Glomerular visceral epithelial cell (primary cell): ENCODE measurements around the gene TRIM17.

ENCODE experiments used
- DNase-seq: peaks from one replicate; pipeline ENCODE4 v3.0.0-alpha.2; 2016; ENCODE audit errors: extremely low spot score

TRIM17 gene

DNA sequence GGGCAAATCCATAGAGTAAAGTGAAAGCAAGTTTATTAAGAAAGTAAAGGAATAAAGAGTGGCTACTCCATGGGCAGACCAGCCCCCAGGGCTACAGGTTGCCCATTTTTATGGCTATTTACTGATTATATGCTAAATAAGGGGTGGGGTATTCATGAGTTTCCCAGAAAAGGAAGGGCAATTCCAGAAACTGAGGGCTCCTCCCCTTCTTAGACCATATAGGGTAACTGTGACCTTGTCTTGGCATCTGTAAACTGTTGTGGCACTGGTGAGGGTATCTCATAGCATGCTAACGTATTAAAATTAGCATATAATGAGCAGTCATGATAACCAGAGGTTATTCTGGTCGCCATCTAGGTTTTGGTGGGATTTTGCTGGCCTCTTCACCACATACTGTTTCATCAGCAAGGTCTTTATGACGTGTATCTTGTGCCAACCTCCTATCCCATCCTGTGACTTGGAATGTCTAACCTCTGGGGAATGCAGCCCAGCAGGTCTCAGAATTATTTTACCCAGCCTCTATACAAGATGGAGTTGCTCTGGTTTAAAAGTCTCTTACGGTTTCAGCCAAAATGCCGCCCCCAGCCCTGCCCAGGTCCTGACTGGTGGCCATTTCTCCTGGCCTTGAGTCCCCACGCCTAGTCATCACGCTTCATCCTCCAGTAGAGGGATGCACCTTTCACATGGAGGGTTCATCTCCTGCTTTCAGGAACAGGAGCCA lies 982 bp upstream of the TRIM17 start:
- no peak for DNase-seq

DNA sequence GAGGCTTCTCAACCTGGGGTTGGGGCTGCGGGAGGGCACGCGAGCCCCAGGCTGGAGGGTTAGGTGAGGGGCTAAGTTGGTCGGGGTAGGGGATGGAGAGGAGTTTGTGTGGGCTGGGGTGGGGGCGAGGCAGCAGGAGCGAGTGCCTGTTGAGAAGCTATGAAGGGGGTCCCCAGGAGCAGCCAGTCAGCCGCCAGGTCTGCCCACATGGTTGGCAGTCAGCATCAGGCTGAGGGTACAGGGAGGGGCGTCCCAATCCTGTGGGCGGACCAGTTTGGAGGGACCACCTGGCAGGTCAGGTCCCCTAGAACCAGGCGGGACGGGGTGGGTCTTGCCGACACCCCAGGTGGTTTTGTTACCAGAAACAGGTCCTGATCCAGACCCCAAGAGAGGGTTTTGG lies 400 bp upstream of the TRIM17 start:
- no peak for DNase-seq

DNA sequence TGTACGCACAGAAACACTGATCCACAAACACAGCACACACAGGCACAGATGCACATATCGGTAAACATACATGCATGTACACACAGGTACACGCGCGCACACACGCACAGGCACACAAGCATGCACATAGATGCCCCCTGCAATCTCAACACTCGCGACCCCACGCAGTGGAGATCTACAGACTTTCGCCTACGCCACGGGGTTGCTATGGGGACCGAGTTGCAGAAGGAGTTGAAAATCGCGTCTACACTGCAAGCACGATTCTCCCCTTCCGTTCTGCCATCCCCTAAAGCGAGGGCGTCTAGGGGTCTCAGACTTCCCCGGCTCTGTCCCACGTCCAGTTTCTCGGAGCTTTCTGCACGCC lies 826 bp downstream of the TRIM17 start:
- no peak for DNase-seq

DNA sequence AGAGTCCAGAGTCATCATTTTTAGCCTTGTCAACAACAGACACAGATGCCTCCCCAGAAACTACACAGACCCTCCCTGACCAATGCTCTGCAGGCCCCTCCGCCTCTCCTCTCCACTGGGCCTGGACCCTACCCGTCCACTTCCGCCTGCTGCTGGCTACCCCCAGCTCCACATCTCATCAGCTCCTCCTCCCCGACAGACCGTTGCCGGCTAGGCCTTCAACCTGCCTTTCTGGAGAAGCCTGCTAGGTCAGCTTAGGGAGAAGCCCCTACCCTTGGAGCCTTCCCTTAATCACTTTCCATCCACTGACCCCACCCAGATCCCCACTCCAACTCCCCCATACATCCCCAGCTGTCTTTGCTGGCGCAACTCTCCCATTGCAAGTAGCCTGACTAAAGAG lies 1.4 kb downstream of the TRIM17 start:
- DNase-seq = no peak

DNA sequence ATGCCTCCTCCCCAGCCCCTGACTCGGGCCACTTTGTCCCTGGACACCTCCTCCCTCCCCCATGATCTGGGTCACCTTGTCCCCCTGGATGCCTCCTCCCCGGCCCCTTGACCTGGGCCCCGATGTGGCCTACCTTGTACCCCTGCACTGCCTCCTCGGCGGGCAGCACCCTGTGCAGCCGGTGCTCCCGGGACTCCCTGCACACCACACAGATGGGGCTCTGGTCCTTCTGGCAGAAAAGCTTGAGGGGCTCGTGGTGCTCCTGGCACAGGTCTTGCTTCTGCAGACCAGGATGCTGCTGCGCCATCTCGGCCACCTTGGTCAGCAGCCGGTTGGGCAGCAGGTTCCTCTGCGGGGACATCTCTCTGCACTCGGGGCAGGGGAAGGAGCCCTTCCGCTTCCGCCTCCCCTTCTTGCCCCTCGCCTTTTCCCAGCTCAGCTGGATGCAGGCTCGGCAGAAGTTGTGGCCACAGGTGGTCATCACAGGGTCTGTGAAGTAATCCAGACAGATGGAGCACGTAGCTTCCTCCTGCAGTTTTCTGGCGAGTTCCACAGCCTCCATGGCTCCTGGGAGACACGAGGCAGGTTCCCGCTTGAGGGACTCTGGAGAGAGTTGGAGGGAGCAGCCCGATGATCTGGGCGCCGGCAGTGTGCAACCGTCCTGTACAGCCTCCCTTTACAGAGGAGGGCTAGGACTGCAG lies 2.0 kb downstream of the TRIM17 start:
- DNase-seq = no peak

DNA sequence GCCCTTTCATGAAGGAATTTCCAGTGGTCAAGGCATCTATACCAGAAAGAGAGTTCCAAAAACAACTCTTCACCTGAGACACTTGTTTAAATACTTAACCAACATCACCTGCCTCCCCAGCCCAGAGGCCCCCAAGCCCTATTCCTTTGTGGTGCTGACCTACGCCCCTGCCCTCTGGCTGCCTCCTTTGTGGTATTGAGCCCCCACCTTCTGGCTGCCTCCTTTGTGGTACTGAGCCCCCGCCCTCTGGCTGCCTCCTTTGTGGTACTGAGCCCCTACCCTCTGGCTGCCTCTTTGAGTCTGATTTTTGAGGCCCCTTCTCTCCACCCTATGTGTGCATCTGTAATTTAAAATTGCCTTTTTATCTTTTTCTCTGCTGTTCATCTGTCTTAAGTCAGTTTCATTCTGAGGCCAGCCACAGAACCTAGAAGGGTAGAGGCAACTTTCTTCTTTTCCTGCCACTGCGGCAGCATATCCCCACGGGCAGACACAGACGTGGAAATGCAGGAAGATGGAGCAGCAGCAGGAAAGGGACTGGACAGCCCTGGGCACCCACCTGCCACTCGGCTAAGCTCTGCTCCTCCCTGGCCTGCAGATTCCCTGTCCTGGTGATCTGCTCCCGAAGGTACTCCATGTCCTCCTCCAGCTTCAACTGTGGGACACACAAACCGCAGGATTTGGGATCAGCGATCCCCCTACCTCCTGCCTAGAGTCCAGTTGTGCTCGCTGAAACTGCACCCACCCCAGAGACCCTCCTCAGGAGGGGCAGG lies 3.2 kb downstream of the TRIM17 start:
- DNase-seq = no peak

DNA sequence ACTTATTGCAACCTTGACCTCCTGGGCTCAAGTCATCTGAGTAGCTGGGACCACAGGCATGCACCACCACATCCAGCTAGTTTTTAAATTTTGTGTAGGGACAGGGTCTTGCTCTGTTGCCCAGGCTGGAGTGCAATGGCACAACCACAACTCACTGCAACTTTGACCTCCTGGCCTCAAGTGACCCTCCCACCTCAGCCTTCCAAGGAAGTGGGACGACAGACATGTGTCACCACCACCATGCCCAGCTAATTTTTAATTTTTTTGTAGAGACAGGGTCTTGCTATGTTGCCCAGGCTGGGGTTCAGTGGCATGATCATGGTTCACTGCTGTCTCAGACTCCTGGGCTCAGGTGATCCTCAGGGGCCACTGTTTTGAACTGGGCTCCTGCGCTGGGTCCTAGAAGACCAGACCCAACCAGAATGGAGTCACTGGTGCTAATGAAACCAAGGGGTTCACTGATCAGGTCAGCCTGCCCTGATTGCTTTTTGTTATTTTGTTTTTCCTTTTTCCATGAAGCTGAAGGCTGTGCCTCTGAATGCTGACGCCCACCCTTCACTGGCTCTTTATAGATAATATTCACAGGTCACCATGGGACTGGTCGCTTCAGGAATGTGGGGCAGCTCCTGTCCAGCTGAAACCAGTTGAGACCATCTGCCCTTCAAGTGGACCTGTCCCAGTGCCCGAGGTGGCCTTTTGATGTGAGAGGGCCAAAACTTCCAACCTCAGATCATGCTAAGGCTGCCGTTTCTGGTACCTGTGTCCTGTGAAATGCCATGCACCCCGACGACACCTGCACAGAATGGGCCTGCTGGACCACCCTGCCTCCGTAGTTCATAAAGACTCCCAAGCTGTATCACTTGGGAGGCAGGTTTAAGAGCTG lies 4.9 kb downstream of the TRIM17 start:
- no peak for DNase-seq

DNA sequence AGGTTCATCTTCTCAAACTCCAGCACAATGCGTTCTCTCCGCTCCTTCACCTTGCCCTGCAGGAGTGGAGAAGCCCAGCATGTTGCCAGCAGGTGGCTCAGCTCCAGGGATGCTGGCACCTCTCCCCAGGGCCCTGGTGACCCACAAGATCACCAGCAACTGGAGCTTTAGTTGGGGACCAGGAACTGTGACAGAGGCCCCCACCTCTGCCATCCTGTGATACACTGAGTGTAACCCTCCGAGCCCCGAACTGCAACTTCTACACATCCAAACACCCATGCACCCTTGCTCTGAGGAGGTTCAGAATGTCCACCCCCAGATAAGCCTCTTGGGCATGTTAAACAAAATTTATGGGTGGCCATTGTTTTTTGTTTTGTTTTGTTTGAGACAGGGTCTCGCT lies 5.5 kb downstream of the TRIM17 start:
- DNase-seq = no peak

DNA sequence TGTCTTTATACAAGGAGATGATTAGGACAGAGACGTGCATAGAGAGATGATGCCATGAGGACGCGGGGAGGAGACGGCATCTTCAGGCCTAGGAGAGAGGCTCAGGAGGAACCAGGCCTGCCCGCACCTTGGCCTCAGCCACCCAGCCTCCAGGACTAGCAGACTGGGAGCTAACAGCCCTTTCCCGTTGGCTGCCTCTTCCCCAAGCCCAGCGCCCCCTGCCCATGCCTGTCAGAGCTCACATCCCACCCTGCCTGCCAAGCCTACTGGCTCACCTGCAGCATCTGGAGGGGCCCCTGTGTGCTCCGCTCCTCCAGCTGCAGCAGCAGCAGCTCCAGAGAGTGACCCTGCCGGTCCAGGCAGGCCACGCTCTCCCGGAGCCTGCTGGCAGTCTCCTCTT lies 6.0 kb downstream of the TRIM17 start:
- no peak for DNase-seq

DNA sequence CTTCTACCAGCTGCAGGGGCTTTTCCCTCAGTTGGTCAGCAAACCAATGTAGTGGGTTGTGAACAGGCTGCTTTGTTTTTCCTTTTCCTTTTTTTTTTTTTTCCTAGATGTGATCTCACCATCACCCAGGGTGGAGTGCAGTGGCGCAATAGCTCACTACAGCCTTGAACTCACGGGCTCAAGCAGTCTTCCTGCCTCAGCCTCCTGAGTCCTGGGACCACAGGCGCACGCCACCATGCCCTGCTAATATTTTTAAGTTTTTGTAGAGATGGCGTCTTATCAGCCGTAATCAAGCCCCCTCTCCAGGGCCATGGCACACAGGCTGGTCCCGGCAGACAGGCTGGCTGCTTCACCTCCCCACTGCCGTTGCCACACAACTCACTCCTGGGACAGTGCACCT lies 6.6 kb downstream of the TRIM17 start:
- no peak for DNase-seq

DNA sequence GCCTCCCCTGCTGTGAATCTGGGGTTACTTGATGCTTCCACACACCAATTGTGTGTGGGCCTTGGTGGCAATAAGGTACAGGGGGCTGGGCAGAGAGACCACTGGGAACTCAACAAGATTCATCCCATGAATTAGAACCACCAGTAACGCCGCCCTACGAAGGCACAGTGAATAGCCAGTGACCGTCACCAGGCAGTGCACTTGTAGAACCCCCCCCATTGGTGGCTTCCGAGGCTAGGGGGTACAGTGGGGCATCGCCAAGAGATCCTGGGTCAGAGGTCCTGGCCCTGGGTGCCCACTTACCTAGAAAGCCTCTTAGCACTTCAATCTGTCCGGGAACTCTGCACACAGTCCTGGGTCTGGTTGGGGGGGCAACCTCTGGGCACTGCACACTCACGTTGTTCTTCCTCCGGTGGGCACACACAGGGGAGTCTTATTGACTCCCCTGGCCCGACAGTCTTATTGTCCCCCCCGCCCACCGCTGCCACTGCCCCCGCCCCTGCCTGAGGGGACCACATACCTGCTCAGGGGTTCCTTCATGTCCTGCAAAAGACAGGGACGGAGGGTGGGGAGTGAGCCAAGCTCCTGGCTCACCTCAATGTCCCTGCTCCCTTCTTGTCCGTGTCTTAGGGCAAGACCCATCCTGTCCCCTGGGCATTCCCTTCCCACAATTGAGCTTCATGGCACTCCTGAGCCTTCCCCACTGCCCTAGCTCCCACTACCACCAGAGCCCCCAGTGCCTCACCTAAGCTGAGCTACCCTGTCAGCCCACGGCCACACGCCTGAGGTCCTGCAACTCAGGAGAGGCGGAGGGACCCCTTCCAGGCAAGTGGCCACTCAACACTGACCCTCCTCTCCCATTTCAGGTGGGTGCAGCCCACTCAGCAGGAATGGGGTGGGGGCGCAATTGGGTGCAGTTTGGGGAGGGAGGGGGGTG lies 7.5 kb downstream of the TRIM17 start:
- DNase-seq = no peak

DNA sequence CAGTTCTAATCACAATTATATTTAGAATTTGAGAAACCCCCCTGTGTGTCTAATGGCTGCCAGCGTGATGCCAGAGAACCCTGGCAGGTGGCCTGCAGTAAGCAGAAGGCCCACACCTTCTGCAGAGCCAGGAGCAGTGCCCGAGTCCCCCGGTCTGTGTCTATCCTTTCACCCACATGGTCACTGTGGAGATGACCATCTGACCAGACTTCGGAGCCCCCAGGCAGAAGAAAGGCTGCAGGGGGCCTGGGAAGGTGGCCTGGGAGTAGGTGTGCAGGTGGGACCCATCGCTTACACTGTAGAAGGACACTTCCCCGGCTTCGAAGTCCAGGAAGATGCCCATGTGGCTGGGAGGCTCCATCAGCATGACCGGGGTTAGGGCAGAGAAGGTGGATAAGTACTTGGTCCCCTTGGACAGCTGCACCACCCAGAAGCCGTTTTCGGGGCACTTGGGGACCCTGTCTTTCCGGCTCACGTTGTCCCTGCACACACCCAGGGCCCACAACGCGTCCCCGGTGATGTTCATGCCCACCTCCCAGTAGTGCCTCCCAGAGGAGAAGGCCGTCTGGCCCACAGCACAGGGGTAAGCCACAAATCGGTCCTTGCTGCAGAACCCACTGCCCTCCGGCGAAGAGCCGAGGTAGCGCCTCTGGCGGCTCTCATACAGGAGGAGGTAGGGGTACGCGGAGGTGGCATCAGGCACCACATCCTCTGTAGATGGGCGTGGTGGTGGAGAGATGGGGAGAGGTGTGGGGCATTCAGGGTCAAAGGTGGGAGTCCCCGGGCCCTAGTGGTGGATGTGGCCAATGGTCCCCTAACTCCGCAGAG lies 8.4 kb downstream of the TRIM17 start:
- DNase-seq = no peak

DNA sequence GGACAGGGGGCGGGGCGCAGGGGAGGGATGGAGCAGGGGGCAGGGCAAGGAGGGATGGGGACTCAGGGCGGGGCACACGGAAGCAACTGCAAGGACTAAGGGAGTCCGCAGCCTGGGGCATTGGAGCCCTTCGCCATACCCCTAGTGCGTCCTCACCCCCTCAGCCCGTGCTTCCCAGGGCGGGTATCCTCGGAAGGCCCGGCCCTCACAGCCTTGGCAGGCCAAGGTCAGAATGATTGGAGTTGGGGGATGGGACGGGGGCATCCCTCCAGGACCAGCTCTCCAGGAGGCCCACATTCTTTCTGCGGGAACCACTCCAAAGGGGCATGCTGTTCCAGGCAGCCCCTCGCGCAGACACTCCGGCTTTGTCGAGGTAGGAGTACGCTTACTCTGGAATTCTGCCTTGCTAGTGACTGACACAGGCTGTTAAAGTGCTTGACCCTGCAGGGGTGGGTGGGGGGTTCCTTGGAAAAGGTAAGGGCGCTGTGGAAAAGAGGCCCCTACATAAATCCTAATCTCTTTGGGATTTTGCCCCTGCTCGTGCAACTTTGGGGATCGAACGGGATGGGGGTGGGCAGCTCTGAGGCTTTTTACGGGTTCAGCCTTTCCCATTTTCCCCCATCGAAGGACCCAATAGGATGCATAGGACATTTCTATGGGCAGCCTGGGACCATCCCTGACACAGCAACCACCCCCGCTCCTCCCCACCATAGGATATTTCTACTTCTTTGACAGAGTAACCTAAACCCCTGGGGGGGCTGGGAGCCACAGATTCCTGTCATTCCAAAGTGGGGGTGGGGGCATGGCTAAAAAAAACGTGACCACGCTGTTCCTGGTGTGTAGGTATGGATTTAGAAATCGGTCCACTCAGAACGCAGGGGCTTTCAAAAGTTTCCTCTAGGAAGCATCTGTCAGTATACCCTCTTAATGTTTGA lies 9.3 kb downstream of the TRIM17 start:
- DNase-seq = no peak

DNA sequence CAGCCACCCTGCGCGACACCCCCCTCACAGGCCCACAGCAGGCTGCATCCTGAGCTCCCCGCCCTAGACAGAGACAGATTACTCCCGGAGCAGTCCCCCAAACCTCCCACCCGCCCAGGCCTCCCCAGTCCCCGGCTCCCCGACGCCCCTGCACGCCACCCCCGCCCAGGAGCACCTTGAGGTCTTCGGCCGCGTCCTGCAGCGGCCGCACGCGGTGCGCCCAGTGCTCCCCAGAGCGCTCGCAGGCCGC lies 10.8 kb downstream of the TRIM17 start:
- no peak for DNase-seq

DNA sequence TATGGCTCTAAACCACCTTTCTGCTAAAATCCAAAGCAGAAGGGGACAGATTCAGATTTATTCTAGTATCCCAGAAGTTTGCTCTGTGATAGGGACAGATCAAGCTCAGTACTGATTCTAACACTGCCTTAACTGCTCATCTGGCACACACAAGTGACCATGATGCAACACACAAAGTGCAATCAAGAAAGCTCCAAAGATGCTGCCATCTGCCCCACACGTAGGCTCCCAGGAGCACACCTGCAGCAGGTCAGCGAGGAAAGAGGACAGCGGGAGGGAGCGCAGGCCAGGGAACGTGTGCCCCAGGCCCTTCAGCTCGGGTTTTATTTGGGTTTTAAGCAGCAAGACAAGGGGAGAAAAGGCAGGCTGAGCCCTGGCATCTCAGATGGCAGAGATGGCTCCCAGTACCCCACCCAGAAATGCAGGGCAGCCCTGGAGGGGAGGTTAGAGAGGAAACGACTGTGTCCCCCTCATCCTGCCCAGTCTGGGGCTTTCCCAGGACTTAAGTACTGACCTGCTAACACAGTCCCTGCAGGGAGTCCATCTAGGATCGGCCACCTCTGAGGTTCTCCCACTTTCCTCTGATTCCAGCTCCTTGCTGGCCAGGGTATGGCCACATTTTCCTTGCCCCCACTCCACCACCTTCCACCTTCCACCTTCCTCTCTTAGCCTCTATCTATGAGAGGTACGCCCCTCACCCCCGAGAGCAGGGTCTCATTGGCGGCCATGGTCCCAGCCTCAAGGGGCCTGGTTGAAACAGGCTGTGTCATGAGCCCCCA lies 11.3 kb downstream of the TRIM17 start:
- DNase-seq = no peak

DNA sequence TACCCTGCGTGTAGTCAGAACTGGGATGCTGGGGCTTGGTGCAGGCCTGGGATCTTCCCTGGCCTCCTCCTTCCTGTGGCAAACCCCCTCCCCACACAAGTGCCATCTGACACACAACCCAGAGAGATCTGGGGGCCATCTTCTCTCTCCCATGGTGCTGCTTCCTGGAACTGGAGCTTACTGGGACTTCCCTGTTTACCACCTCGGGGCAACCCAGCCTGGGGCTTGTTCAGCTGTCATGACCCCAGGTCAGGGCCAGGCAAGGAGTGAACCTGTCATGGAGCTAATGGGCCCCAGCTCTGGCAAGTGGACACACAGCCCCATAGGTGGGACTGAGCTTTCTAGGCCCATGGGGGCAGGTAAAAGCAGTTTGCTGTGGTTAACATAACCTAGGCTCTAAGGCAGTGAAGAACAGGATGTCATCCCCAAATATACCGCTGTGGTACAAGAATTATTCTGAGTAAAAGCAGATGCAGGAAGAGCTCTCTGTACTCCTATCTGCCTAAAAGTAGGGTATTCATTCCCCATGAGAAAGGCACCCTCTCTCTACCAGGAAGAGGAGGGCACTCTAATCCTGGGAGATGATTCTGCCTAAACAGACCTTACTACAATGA lies 12.4 kb downstream of the TRIM17 start:
- DNase-seq = no peak

DNA sequence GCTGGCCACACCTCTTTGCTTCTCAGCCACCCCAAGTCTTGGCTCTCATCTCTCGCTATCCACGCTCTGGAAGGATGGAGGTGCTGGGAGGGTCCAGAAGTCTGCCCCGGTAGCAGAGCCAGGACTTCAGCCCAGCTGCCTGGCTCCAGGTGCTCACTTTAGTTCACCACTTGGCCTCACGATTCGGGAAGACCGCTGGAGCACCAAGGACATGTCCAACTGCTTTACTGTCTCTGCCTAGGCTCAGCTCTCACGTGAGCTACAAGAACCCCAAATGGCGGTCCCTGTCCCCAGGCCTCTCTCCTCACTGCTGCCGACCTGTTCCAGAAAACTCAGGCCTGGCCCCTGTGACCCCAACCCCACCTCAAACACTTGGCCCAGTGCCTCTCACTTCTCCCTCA lies 13.4 kb downstream of the TRIM17 start:
- DNase-seq = no peak

DNA sequence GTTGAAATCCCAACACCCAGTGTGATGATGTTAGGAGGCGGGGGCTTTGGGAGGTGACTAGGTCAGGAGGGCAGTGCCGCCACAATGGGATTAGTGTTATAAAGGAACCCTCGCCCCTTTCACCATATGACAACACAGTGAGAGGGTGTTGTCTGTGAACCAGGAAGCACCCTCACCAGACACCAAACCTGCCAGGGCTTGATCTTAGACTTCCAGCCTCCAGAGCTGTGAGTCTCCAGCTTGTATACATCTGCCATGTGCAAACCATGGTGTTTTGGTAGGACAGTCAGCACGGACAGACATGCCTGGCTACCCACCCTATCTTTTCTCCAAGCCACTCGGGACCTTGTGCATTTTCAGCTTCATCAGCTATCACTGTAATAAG lies 14.0 kb downstream of the TRIM17 start:
- no peak for DNase-seq
